ENCODE data around the gene SAXO1.

Gene SAXO1

GRCh38 chr9:18942801-18943200 lies 90.2 kb downstream of the SAXO1 start:
- no peak for TF ChIP-seq POLR2AphosphoS5 (IDR thresholded peaks at IDR 0.05; ENCODE audit: low read depth, low read length)
- no peak for TF ChIP-seq SIN3A (IDR thresholded peaks at IDR 0.05; ENCODE audit: borderline replicate concordance, insufficient read depth, low read length)
- no peak for TF ChIP-seq REST (IDR thresholded peaks at IDR 0.05; ENCODE audit: insufficient read depth in 1 of 2, low read depth in 2 of 2, low read length in 2 of 2)
- no peak for TF ChIP-seq TAF1 (IDR thresholded peaks at IDR 0.05; ENCODE audit: borderline replicate concordance, insufficient read depth, low read length)
- TF ChIP-seq FOXP2 (optimal IDR thresholded peaks at IDR 0.05; ENCODE audit: borderline replicate concordance, extremely low read depth, extremely low read length, insufficient read depth), result no peak

GRCh38 chr9:18941060-18941740 lies 91.8 kb downstream of the SAXO1 start:
- TF ChIP-seq FOXP2 (optimal IDR thresholded peaks at IDR 0.05; ENCODE audit: borderline replicate concordance, extremely low read depth, extremely low read length, insufficient read depth) (no peak), SIN3A (IDR thresholded peaks at IDR 0.05; ENCODE audit: borderline replicate concordance, insufficient read depth, low read length) (no peak), REST (IDR thresholded peaks at IDR 0.05; ENCODE audit: insufficient read depth in 1 of 2, low read depth in 2 of 2, low read length in 2 of 2) (no peak), POLR2AphosphoS5 (IDR thresholded peaks at IDR 0.05; ENCODE audit: low read depth, low read length) (no peak), TAF1 (IDR thresholded peaks at IDR 0.05; ENCODE audit: borderline replicate concordance, insufficient read depth, low read length) (no peak)

GRCh38 chr9:18939943-18940342 lies 93.1 kb downstream of the SAXO1 start:
- no peak for TF ChIP-seq FOXP2 (optimal IDR thresholded peaks at IDR 0.05; ENCODE audit: borderline replicate concordance, extremely low read depth, extremely low read length, insufficient read depth)
- no peak for TF ChIP-seq SIN3A (IDR thresholded peaks at IDR 0.05; ENCODE audit: borderline replicate concordance, insufficient read depth, low read length)
- no peak for TF ChIP-seq TAF1 (IDR thresholded peaks at IDR 0.05; ENCODE audit: borderline replicate concordance, insufficient read depth, low read length)
- no peak for TF ChIP-seq POLR2AphosphoS5 (IDR thresholded peaks at IDR 0.05; ENCODE audit: low read depth, low read length)
- TF ChIP-seq REST (IDR thresholded peaks at IDR 0.05; ENCODE audit: insufficient read depth in 1 of 2, low read depth in 2 of 2, low read length in 2 of 2), result no peak

GRCh38 chr9:18936094-18936871 lies 96.7 kb downstream of the SAXO1 start:
- TF ChIP-seq FOXP2 (optimal IDR thresholded peaks at IDR 0.05; ENCODE audit: borderline replicate concordance, extremely low read depth, extremely low read length, insufficient read depth) (no peak), REST (IDR thresholded peaks at IDR 0.05; ENCODE audit: insufficient read depth in 1 of 2, low read depth in 2 of 2, low read length in 2 of 2) (no peak), TAF1 (IDR thresholded peaks at IDR 0.05; ENCODE audit: borderline replicate concordance, insufficient read depth, low read length) (no peak), POLR2AphosphoS5 (IDR thresholded peaks at IDR 0.05; ENCODE audit: low read depth, low read length) (no peak), SIN3A (IDR thresholded peaks at IDR 0.05; ENCODE audit: borderline replicate concordance, insufficient read depth, low read length) (no peak)
